ENCODE data around the gene ZNF365. TPM values are rescaled to one million over a fixed set of nuclear protein-coding genes. Genes with fewer than 3 reads are reported as not detected.
A peak's percentile ranks its signal among the peaks of the same experiment; 100 is the strongest.
"Not testable (repeated sequence)": the region's sequence is repeated elsewhere in the genome, so short reads cannot be mapped to it uniquely, and the experiment has no call there.

The ZNF365 gene
- polyA plus RNA-seq, 6 donors from 2014 or later: 0.12 TPM; not detected in 5

- no peak for DNase-seq
- ATAC-seq (ENCODE audit: low read depth in 2 of 2): no peak
- peaks cover 28 to 69% (median 37%) of the 10 kb centered on the region in 7 donors for H3K9me3 Mint-ChIP-seq
- peaks cover 18 to 49% of the 10 kb centered on the region in 2 donors for H3K36me3 Mint-ChIP-seq
- H3K4me3 Mint-ChIP-seq: no peak overlapping the region
- no peak overlapping the region for H3K27ac Mint-ChIP-seq
- no peaks in the 10 kb centered on the region for H3K4me1 Mint-ChIP-seq
- H3K27me3 Mint-ChIP-seq: peaks cover 0 to 47% (median 16%) of the 10 kb centered on the region in 3 donors
Observed at GRCh38 chr10:62352356-62352970, 21.7 kb upstream of the ZNF365 start.

- no peak for DNase-seq
- Mint-ChIP-seq H3K27me3 (peaks cover 0 to 43% (median 14%) of the 10 kb centered on the region in 3 donors), H3K4me1 (no peaks in the 10 kb centered on the region), H3K27ac (no peak overlapping the region), H3K4me3 (no peak overlapping the region), H3K36me3 (peaks cover 2 to 37% of the 10 kb centered on the region in 2 donors), H3K9me3 (peaks cover 11 to 44% (median 21%) of the 10 kb centered on the region in 7 donors)
- ATAC-seq (ENCODE audit: low read depth in 2 of 2): no peak
Observed at GRCh38 chr10:62354916-62355315, 19.3 kb upstream of the ZNF365 start.

- H3K4me3 Mint-ChIP-seq: no peak overlapping the region
- peaks cover 0 to 25% of the 10 kb centered on the region in 2 donors for H3K36me3 Mint-ChIP-seq
- peaks cover 5 to 29% (median 12%) of the 10 kb centered on the region in 7 donors for H3K9me3 Mint-ChIP-seq
- ATAC-seq (ENCODE audit: low read depth in 2 of 2): no peak
- H3K27me3 Mint-ChIP-seq: peaks cover 0 to 46% (median 12%) of the 10 kb centered on the region in 3 donors
- DNase-seq: no peak
- no peak overlapping the region for H3K27ac Mint-ChIP-seq
- H3K4me1 Mint-ChIP-seq: no peaks in the 10 kb centered on the region
Observed at GRCh38 chr10:62356447-62356846, 17.7 kb upstream of the ZNF365 start.

- not testable (repeated sequence) for ATAC-seq (ENCODE audit: low read depth in 2 of 2); H3K4me1 Mint-ChIP-seq; H3K4me3 Mint-ChIP-seq; DNase-seq; H3K27ac Mint-ChIP-seq
- Mint-ChIP-seq H3K9me3 (peaks cover 5 to 20% (median 10%) of the 10 kb centered on the region in 7 donors), H3K36me3 (peaks cover 0 to 15% of the 10 kb centered on the region in 2 donors), H3K27me3 (peaks cover 0 to 36% (median 12%) of the 10 kb centered on the region in 3 donors)
Observed at GRCh38 chr10:62358151-62358550, 16.0 kb upstream of the ZNF365 start.

GRCh38 chr10:62373639-62373994, 552 bp upstream of the ZNF365 start:
- Mint-ChIP-seq H3K27ac (peak overlapping the region in 1 of 6 donors; percentile 34), H3K36me3 (no peaks in the 10 kb centered on the region), H3K4me1 (peaks cover 8 to 11% (median 11%) of the 10 kb centered on the region in 3 donors), H3K9me3 (no peaks in the 10 kb centered on the region), H3K27me3 (peaks cover 15 to 28% (median 16%) of the 10 kb centered on the region in 3 donors), H3K4me3 (peak overlapping the region; percentile 80 to 91 (median 84))
- ATAC-seq (ENCODE audit: low read depth in 2 of 2) (no peak), DNase-seq (no peak)

- H3K27ac Mint-ChIP-seq: peak overlapping the region in 2 of 6 donors; percentile 26 to 76
- ATAC-seq (ENCODE audit: low read depth in 2 of 2) (peak; percentile 63 to 65), DNase-seq (peak; percentile 9)
- peaks cover 15 to 28% (median 16%) of the 10 kb centered on the region in 3 donors for H3K27me3 Mint-ChIP-seq
- peak overlapping the region; percentile 42 to 91 (median 86) for H3K4me3 Mint-ChIP-seq
- H3K9me3 Mint-ChIP-seq: no peaks in the 10 kb centered on the region
- peaks cover 8 to 11% (median 11%) of the 10 kb centered on the region in 3 donors for H3K4me1 Mint-ChIP-seq
- no peaks in the 10 kb centered on the region for H3K36me3 Mint-ChIP-seq
Observed at GRCh38 chr10:62374862-62375710, 917 bp downstream of the ZNF365 start.

GRCh38 chr10:62376071-62377025, 2.2 kb downstream of the ZNF365 start:
- Mint-ChIP-seq H3K27me3 (peaks cover 16 to 28% (median 21%) of the 10 kb centered on the region in 3 donors), H3K4me1 (peaks cover 8 to 11% (median 11%) of the 10 kb centered on the region in 3 donors), H3K4me3 (peak overlapping the region in 1 of 8 donors; percentile 21), H3K36me3 (no peaks in the 10 kb centered on the region), H3K9me3 (no peaks in the 10 kb centered on the region), H3K27ac (no peak overlapping the region)
- DNase-seq (no peak), ATAC-seq (ENCODE audit: low read depth in 2 of 2) (no peak)

GRCh38 chr10:62377026-62377415, 2.9 kb downstream of the ZNF365 start:
- DNase-seq: no peak
- H3K27ac Mint-ChIP-seq: no peak overlapping the region
- H3K36me3 Mint-ChIP-seq: no peaks in the 10 kb centered on the region
- no peak for ATAC-seq (ENCODE audit: low read depth in 2 of 2)
- H3K4me3 Mint-ChIP-seq: no peak overlapping the region
- no peaks in the 10 kb centered on the region for H3K9me3 Mint-ChIP-seq
- H3K4me1 Mint-ChIP-seq: peaks cover 8 to 11% (median 11%) of the 10 kb centered on the region in 3 donors
- peaks cover 12 to 22% (median 21%) of the 10 kb centered on the region in 3 donors for H3K27me3 Mint-ChIP-seq

GRCh38 chr10:62377966-62378365, 3.8 kb downstream of the ZNF365 start:
- DNase-seq (no peak), ATAC-seq (ENCODE audit: low read depth in 2 of 2) (no peak)
- no peak overlapping the region for H3K27ac Mint-ChIP-seq
- H3K27me3 Mint-ChIP-seq: peaks cover 18 to 26% (median 21%) of the 10 kb centered on the region in 3 donors
- H3K4me1 Mint-ChIP-seq: peaks cover 8 to 11% (median 11%) of the 10 kb centered on the region in 3 donors
- no peak overlapping the region for H3K4me3 Mint-ChIP-seq
- H3K9me3 Mint-ChIP-seq: no peaks in the 10 kb centered on the region
- no peaks in the 10 kb centered on the region for H3K36me3 Mint-ChIP-seq

GRCh38 chr10:62378877-62379276, 4.7 kb downstream of the ZNF365 start:
- not testable (repeated sequence) for H3K27ac Mint-ChIP-seq; DNase-seq; H3K9me3 Mint-ChIP-seq; H3K36me3 Mint-ChIP-seq; ATAC-seq (ENCODE audit: low read depth in 2 of 2); H3K4me1 Mint-ChIP-seq; H3K4me3 Mint-ChIP-seq
- peaks cover 16 to 29% (median 18%) of the 10 kb centered on the region in 3 donors for H3K27me3 Mint-ChIP-seq

- Mint-ChIP-seq H3K27ac (no peak overlapping the region), H3K36me3 (no peaks in the 10 kb centered on the region), H3K4me1 (peaks cover 3 to 6% (median 6%) of the 10 kb centered on the region in 3 donors), H3K4me3 (no peak overlapping the region), H3K9me3 (no peaks in the 10 kb centered on the region), H3K27me3 (peaks cover 15 to 32% (median 20%) of the 10 kb centered on the region in 3 donors)
- DNase-seq (no peak), ATAC-seq (ENCODE audit: low read depth in 2 of 2) (no peak)
Observed at GRCh38 chr10:62379394-62379793, 5.2 kb downstream of the ZNF365 start.

- Mint-ChIP-seq H3K36me3 (no peaks in the 10 kb centered on the region), H3K4me3 (no peak overlapping the region), H3K4me1 (peaks cover 0 to under 1% (median under 1%) of the 10 kb centered on the region in 3 donors), H3K27ac (no peak overlapping the region), H3K9me3 (no peaks in the 10 kb centered on the region), H3K27me3 (peaks cover 12 to 26% (median 15%) of the 10 kb centered on the region in 3 donors)
- ATAC-seq (ENCODE audit: low read depth in 2 of 2) (no peak), DNase-seq (no peak)
Observed at GRCh38 chr10:62380016-62380415, 5.8 kb downstream of the ZNF365 start.
